CD4-positive, alpha-beta T cell (primary cell): Measurements from ENCODE around the gene SLC4A2. TPM values are rescaled to one million over a fixed set of nuclear protein-coding genes. Genes with fewer than 3 reads are reported as not detected.

Source experiments
- ATAC-seq: fragments of 200-7000 bp; cut with Tn5 transposase; one replicate; pipeline ENCODE4 v1.10.0; 2022; ENCODE audit warnings: mild to moderate bottlenecking; ENCODE audit not compliant: poor library complexity
- CTCF ChIA-PET: fragments of 350-600 bp; sonication (Branson Sonifier 250); formaldehyde crosslinking; loops from one replicate; lab custom pipeline; 2021; ENCODE audit warnings: antibody characterized with exemption, inconsistent platforms; lab: Charles Lee
- POLR2A ChIA-PET: fragments of 350-600 bp; sonication (Branson Sonifier 250); formaldehyde crosslinking; loops from one replicate; lab custom pipeline; 2021; ENCODE audit warnings: antibody characterized with exemption, inconsistent platforms; lab: Charles Lee
- DNase-seq, 14 experiments: peaks; one replicate each; pipeline ENCODE4 v3.0.0-alpha.2; 2013 to 2020; ENCODE audit warnings: mixed read lengths in 2 of 14
- H3K27ac ChIP-seq, 2 donors: one replicate each; pipeline versions ENCODE4 v1.5.1 to v1.7.0; 2013; ENCODE audit warnings: low read length in 2 of 2, low read depth in 1 of 2, mild to moderate bottlenecking in 1 of 2
- H3K27me3 ChIP-seq, 2 experiments: 1 replicate in 1 of 2; 2 replicates in 1 of 2; pipeline versions ENCODE4 v1.6.1 to v1.7.0; 2013; ENCODE audit warnings: low read length in 2 of 2, control low read depth in 1 of 2, mild to moderate bottlenecking in 1 of 2, moderate library complexity in 1 of 2; ENCODE audit not compliant: insufficient read depth in 2 of 2, control insufficient read depth in 1 of 2
- H3K36me3 ChIP-seq: one replicate; pipeline ENCODE4 v1.6.1; 2013; ENCODE audit warnings: low read length, control low read depth; ENCODE audit not compliant: insufficient read depth
- H3K4me1 ChIP-seq: one replicate; pipeline ENCODE4 v1.6.1; 2013; ENCODE audit warnings: low read length, control low read depth; ENCODE audit not compliant: insufficient read depth
- H3K4me3 ChIP-seq: one replicate; pipeline ENCODE4 v1.5.1; 2013; ENCODE audit warnings: mild to moderate bottlenecking, low read length, moderate library complexity
- H3K9me3 ChIP-seq, 2 experiments: 1 replicate in 1 of 2; 2 replicates in 1 of 2; pipeline versions ENCODE4 v1.6.1 to v1.7.0; 2013; ENCODE audit warnings: low read length in 2 of 2, mild to moderate bottlenecking in 2 of 2, control low read depth in 1 of 2, moderate library complexity in 1 of 2; ENCODE audit not compliant: control insufficient read depth in 1 of 2, insufficient read depth in 1 of 2
- H3K27ac Mint-ChIP-seq: one replicate; pipeline ENCODE4 v1.8.0; 2020; ENCODE audit warnings: mixed read lengths
- H3K27me3 Mint-ChIP-seq: one replicate; pipeline ENCODE4 v1.8.0; 2021; ENCODE audit warnings: mixed read lengths
- H3K36me3 Mint-ChIP-seq: one replicate; pipeline ENCODE4 v1.8.0; 2021; ENCODE audit warnings: low read depth, mixed read lengths
- H3K4me1 Mint-ChIP-seq: one replicate; pipeline ENCODE4 v1.8.0; 2021; ENCODE audit warnings: low read depth, mixed read lengths
- H3K4me3 Mint-ChIP-seq: one replicate; pipeline ENCODE4 v1.8.0; 2020; ENCODE audit warnings: mild to moderate bottlenecking, mixed read lengths
- H3K9me3 Mint-ChIP-seq: one replicate; pipeline ENCODE4 v1.8.0; 2020; ENCODE audit warnings: mixed read lengths
- intact Hi-C, 2 experiments: fragments of 100-400 bp; cut with DNase I in 1 of 2; cut with micrococcal nuclease in 1 of 2; formaldehyde crosslinking; loops; one replicate each; pipeline versions ENCODE4 v1.15.1 to v1.9.0; 2023 to 2025; cut with DNase I, micrococcal nuclease
- total RNA-seq, 174 experiments: library from RNA in 2 of 174; stranded (reverse) in 2 of 174; gene quantifications; one replicate each; pipeline ENCODE4 v1.2.3 and lab custom pipeline; 2021 to 2026
- TF ChIP-seq, protein P1 (sequence below): fragments of 200-600 bp; IDR thresholded peaks from one replicate; pipeline ENCODE4 v1.8.0; 2022; ENCODE audit warnings: antibody characterized with exemption, mild to moderate bottlenecking

The SLC4A2 gene
- total RNA-seq, 2 experiments from 2014 or later = 27.1 to 31.4 TPM

DNA sequence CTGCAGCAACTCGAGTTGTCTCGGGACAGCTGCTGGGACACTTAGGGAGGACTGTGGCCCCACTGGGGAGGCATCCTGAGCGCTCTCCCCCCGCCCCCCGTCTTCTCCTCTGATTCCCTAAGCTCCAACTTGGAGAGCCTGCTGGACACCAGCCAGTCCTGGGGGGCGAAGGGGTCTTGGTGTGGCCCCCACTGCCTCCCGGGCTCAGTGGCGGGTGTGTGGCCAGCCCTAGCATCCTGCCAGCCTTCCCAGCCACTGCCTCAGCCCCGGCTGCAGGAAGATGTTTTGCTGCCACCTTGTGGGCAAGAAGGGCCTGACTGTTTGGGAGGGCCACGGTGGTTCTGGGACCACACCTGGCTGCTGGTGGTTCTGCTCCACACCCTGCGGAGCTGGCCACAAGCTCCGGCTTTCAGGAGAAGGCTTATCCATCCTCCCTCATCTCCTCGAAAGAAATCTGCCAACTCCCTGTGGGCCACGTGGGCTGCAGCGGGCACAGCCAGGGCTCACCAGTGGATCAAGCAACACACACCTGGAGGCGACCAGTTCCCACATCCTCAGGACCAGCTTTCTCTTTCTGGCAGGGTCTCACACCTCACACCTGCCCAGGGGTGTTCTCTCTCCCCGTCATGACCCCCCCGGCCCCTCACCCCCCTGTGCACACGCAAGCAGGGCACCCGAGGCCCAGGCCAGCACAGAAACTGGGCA lies 51.7 kb downstream of the SLC4A2 start:
- ATAC-seq (peak; percentile 75), DNase-seq (peak; percentile 60 to 85 (median 72))
- no peaks in the 10 kb centered on the region for H3K9me3 ChIP-seq
- no peak overlapping the region for H3K4me3 ChIP-seq
- TF ChIP-seq, protein P1, sequence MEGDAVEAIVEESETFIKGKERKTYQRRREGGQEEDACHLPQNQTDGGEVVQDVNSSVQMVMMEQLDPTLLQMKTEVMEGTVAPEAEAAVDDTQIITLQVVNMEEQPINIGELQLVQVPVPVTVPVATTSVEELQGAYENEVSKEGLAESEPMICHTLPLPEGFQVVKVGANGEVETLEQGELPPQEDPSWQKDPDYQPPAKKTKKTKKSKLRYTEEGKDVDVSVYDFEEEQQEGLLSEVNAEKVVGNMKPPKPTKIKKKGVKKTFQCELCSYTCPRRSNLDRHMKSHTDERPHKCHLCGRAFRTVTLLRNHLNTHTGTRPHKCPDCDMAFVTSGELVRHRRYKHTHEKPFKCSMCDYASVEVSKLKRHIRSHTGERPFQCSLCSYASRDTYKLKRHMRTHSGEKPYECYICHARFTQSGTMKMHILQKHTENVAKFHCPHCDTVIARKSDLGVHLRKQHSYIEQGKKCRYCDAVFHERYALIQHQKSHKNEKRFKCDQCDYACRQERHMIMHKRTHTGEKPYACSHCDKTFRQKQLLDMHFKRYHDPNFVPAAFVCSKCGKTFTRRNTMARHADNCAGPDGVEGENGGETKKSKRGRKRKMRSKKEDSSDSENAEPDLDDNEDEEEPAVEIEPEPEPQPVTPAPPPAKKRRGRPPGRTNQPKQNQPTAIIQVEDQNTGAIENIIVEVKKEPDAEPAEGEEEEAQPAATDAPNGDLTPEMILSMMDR = peak; percentile 80
- peaks cover 22% of the 10 kb centered on the region for H3K27me3 Mint-ChIP-seq
- CTCF ChIA-PET = interaction anchor here (0.7 to 2.9 kb wide), 9 partner anchors 13 to 332 kb away, joined by 3 to 9 read pairs (median 4); partner anchors contain the start of genes ABCB8, SLC4A2 and TMUB1
- peaks cover 20% of the 10 kb centered on the region for H3K4me1 ChIP-seq
- H3K27me3 ChIP-seq = peaks cover 5 to 10% of the 10 kb centered on the region in 2 experiments
- no peak overlapping the region for H3K27ac ChIP-seq
- no peak overlapping the region for H3K27ac Mint-ChIP-seq
- peaks cover 9% of the 10 kb centered on the region for H3K4me1 Mint-ChIP-seq
- no peaks in the 10 kb centered on the region for H3K36me3 Mint-ChIP-seq
- no peak overlapping the region for H3K4me3 Mint-ChIP-seq
- intact Hi-C loops = loop anchor here (1.0 to 5.0 kb wide), 8 partner anchors 22 to 332 kb away; partner anchors contain the start of gene ABCB8 (in 1 of the 2)
- H3K9me3 Mint-ChIP-seq = no peaks in the 10 kb centered on the region
- POLR2A ChIA-PET = interaction anchor here (1.3 to 1.4 kb wide), 2 partner anchors 83 to 100 kb away, joined by 3 to 5 read pairs; partner anchors contain the start of gene ABCB8
- H3K36me3 ChIP-seq = no peaks in the 10 kb centered on the region

- H3K27ac ChIP-seq = no peak overlapping the region
- H3K4me3 ChIP-seq = no peak overlapping the region
- TF ChIP-seq, protein P1 = no peak
- intact Hi-C loops = loop anchor here (5.0 kb wide), 2 partner anchors 96 to 101 kb away; no protein-coding TSS in a partner anchor
- DNase-seq = no peak
- Mint-ChIP-seq H3K4me1 (peaks cover 14% of the 10 kb centered on the region), H3K27ac (no peak overlapping the region), H3K9me3 (no peaks in the 10 kb centered on the region), H3K27me3 (peaks cover 22% of the 10 kb centered on the region), H3K4me3 (peak overlapping the region; percentile 56), H3K36me3 (peaks cover 8% of the 10 kb centered on the region)
- H3K9me3 ChIP-seq = no peaks in the 10 kb centered on the region
- no peaks in the 10 kb centered on the region for H3K36me3 ChIP-seq
- CTCF ChIA-PET = no interaction called here
- H3K4me1 ChIP-seq = peaks cover 45% of the 10 kb centered on the region
- peaks cover 5 to 10% of the 10 kb centered on the region in 2 experiments for H3K27me3 ChIP-seq
- ATAC-seq = no peak
- POLR2A ChIA-PET = no interaction called here
These were observed 54.2 kb downstream of the SLC4A2 start for GRCh38 chr7:151113344-151114150.
